Right lobe of liver (tissue), 4 donors: ENCODE results near the gene TLL2.

ENCODE experiments used
- POLR2A ChIP-seq: fragments of 450-650 bp; IDR thresholded peaks from one replicate; pipeline ENCODE4 v1.6.1; 2017; ENCODE audit warnings: antibody characterized with exemption, mild to moderate bottlenecking
- TF ChIP-seq, protein P1 (sequence below), 4 donors: fragments of 200-600 bp in 3 of 4; fragments of 450-650 bp in 1 of 4; IDR thresholded peaks; one replicate each; pipeline versions ENCODE4 v1.5.1 to v1.8.0; 2016 to 2022; ENCODE audit warnings: antibody characterized with exemption in 4 of 4, mild to moderate bottlenecking in 2 of 4
- donor health status: DM: no; HTN: no; CAD: no.
- donor health status: DM: no; HTN: no; CAD: no.
- donor health status: DM: no; HTN: yes; CAD: no.

DNA sequence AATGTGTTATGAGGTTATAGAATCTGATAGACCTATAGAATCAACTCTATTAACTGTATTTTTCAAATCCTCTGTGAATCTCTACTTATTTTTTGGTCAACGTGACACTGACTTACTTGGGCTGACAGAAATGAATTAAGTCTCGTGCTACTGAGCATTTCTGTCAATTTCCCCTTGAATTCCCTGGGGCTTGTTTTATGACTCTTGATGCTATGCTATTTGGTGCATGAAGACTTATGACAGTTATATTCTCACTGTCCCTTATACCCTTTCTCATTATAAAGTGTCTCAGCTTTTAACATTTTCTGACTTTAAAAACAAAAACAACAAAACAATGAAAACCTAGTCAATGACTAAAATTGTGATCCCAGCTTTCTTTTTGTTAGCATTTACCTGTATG lies 86.4 kb downstream of the TLL2 start:
- TF ChIP-seq, protein P1, sequence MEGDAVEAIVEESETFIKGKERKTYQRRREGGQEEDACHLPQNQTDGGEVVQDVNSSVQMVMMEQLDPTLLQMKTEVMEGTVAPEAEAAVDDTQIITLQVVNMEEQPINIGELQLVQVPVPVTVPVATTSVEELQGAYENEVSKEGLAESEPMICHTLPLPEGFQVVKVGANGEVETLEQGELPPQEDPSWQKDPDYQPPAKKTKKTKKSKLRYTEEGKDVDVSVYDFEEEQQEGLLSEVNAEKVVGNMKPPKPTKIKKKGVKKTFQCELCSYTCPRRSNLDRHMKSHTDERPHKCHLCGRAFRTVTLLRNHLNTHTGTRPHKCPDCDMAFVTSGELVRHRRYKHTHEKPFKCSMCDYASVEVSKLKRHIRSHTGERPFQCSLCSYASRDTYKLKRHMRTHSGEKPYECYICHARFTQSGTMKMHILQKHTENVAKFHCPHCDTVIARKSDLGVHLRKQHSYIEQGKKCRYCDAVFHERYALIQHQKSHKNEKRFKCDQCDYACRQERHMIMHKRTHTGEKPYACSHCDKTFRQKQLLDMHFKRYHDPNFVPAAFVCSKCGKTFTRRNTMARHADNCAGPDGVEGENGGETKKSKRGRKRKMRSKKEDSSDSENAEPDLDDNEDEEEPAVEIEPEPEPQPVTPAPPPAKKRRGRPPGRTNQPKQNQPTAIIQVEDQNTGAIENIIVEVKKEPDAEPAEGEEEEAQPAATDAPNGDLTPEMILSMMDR (IDR thresholded peaks at IDR 0.05), result no peak
- no peak for TF ChIP-seq POLR2A
